Spleen (tissue), 11 donors: Measurements from ENCODE around the gene SEC24D. TPM values are rescaled to one million over a fixed set of nuclear protein-coding genes. Genes with fewer than 3 reads are reported as not detected.

Experiments
- DNase-seq: peaks from one replicate; pipeline ENCODE4 v3.0.0-alpha.2; 2020
- H3K27ac ChIP-seq, 8 donors: fragments of 200-600 bp; sonication (generic) in 7 of 8; 1 replicate in 4 of 8; 2 replicates in 4 of 8; pipeline versions ENCODE4 v1.5.0 to v1.8.0; 2016 to 2021; ENCODE audit warnings: inconsistent platforms in 4 of 8, mild to moderate bottlenecking in 4 of 8, moderate library complexity in 1 of 8
- H3K27me3 ChIP-seq, 7 donors: fragments of 200-600 bp; sonication (generic) in 6 of 7; replicated peaks in 1 of 7; 1 replicate in 4 of 7; 2 replicates in 3 of 7; pipeline versions ENCODE4 v1.5.0 to v1.8.0; 2016 to 2021; ENCODE audit warnings: inconsistent platforms in 3 of 7, mild to moderate bottlenecking in 1 of 7
- H3K36me3 ChIP-seq, 6 donors: fragments of 200-600 bp; sonication (generic) in 5 of 6; 1 replicate in 4 of 6; 2 replicates in 2 of 6; pipeline versions ENCODE4 v1.5.0 to v1.8.0; 2016 to 2021; ENCODE audit warnings: inconsistent platforms in 2 of 6
- H3K4me1 ChIP-seq, 6 donors: fragments of 200-600 bp; sonication (generic) in 5 of 6; 1 replicate in 3 of 6; 2 replicates in 3 of 6; pipeline versions ENCODE4 v1.5.0 to v1.8.0; 2016 to 2021; ENCODE audit warnings: inconsistent platforms in 3 of 6
- H3K4me3 ChIP-seq, 8 donors: fragments of 200-600 bp; sonication (generic) in 7 of 8; 1 replicate in 4 of 8; 2 replicates in 4 of 8; pipeline versions ENCODE4 v1.5.0 to v1.8.0; 2016 to 2021; ENCODE audit warnings: inconsistent platforms in 4 of 8, mild to moderate bottlenecking in 4 of 8, moderate library complexity in 2 of 8
- H3K9me3 ChIP-seq, 8 donors: fragments of 200-600 bp; sonication (generic) in 7 of 8; 1 replicate in 4 of 8; 2 replicates in 4 of 8; pipeline versions ENCODE4 v1.5.0 to v1.8.0; 2016 to 2021; ENCODE audit warnings: inconsistent platforms in 4 of 8
- CTCF ChIP-seq, 11 experiments: fragments of 200-600 bp in 7 of 11; fragments of 450-650 bp in 4 of 11; sonication (generic) in 4 of 11; IDR thresholded peaks in 8 of 11; conservative IDR thresholded peaks in 3 of 11; 1 replicate in 7 of 11; 2 replicates in 4 of 11; pipeline versions ENCODE4 v1.4.0 to v1.8.0; 2016 to 2021; ENCODE audit warnings: antibody characterized with exemption in 11 of 11, inconsistent platforms in 4 of 11, mild to moderate bottlenecking in 1 of 11
- POLR2A ChIP-seq, 3 donors: fragments of 450-650 bp; IDR thresholded peaks; one replicate each; pipeline ENCODE4 v1.5.1; 2017; ENCODE audit warnings: antibody characterized with exemption in 3 of 3, mild to moderate bottlenecking in 1 of 3
- POLR2AphosphoS5 ChIP-seq, 3 donors: sonication (generic); formaldehyde crosslinking; IDR thresholded peaks; one replicate each; pipeline ENCODE4 v1.5.1; 2017; ENCODE audit warnings: antibody characterized with exemption in 3 of 3
- WGBS, 5 donors: extraction: QIAGEN DNeasy Blood & Tissue Kit in 3 of 5; methylation state at CpG; one replicate each; pipeline versions ENCODE4 v1.1.5 to v1.1.7; 2013 to 2018; 5-methylcytosine and 5-hydroxymethylcytosine counted together
- intact Hi-C: fragments of 100-400 bp; cut with DNase I; formaldehyde crosslinking; loops from one replicate; pipeline ENCODE4 v1.15.0; 2023; ENCODE audit warnings: low total_unique reads
- polyA plus RNA-seq, 3 donors: library from polyadenylated mRNA; stranded (reverse); fragments of 200-250 nt; gene quantifications; one replicate each; pipeline ENCODE4 v1.2.1, GENCODE V29; 2013
- total RNA-seq, 7 donors: library from RNA; depleted of rRNA in 3 of 7; stranded (reverse); fragments of >200 nt in 3 of 7; fragmentation: NEBNext Ultra II Directional in 4 of 7; extraction: Animal tissue kit (Norgen Biotek cat#: 25700) in 4 of 7; gene quantifications; one replicate each; pipeline versions ENCODE4 v1.1.0 to v1.2.1, GENCODE V29; 2016 to 2021
- donor health status: healthy with polysubstance abuse.
- donor health status: DM: no; HTN: no; CAD: no; lungs with moderate emphysema.
- donor health status: DM: no; HTN: no; CAD: no.
- donor health status: Bipolar disorder and iron deficiency.
- donor health status: healthy.
- donor health status: DM: no; HTN: no; CAD: no.
- donor health status: DM: yes; HTN: yes; CAD: no.

The SEC24D gene
- total and polyA plus RNA-seq, 10 donors = 5.2 to 75.8 (median 55.2) TPM

GRCh38 chr4:118683513-118683912 is 152.4 kb downstream of the SEC24D start:
- WGBS, 5 donors = 10 to 27% (median 17%) methylated on average over 2 of the region's 2 CpGs
- intact Hi-C loops = loop anchor here (5.0 kb wide), 1 partner anchor 406 kb away; no protein-coding TSS in a partner anchor

GRCh38 chr4:118682928-118683327 is 153.0 kb downstream of the SEC24D start:
- no peak overlapping the region for H3K4me3 ChIP-seq
- DNase-seq = no peak
- peaks cover 0 to 5% (median 2%) of the 10 kb centered on the region in 6 donors for H3K36me3 ChIP-seq
- intact Hi-C loops = loop anchor here (5.0 kb wide), 1 partner anchor 406 kb away; no protein-coding TSS in a partner anchor
- H3K27me3 ChIP-seq = no peaks in the 10 kb centered on the region
- peaks cover 12 to 30% (median 21%) of the 10 kb centered on the region in 6 donors for H3K4me1 ChIP-seq
- H3K9me3 ChIP-seq = no peaks in the 10 kb centered on the region
- 26 to 35% (median 31%) methylated on average over 1 of the region's 1 CpG for WGBS, 5 donors
- TF ChIP-seq CTCF (IDR thresholded peaks at IDR 0.05 in 8 of 11, conservative IDR thresholded peaks at IDR 0.05 in 3 of 11) (peak in 5 of 11 experiments; percentile 16 to 48 (median 22)), POLR2A (IDR thresholded peaks at IDR 0.05) (no peak)
- H3K27ac ChIP-seq = no peak overlapping the region

More at GRCh38 chr4:118683513-118683912, 152.4 kb downstream of the SEC24D start:
- Histone ChIP-seq H3K4me3 (no peak overlapping the region), H3K27ac (no peak overlapping the region), H3K27me3 (no peaks in the 10 kb centered on the region), H3K9me3 (no peaks in the 10 kb centered on the region), H3K36me3 (peaks cover 0 to 11% (median 8%) of the 10 kb centered on the region in 6 donors), H3K4me1 (peaks cover 12 to 33% (median 22%) of the 10 kb centered on the region in 6 donors)
- no peak for TF ChIP-seq CTCF (IDR thresholded peaks at IDR 0.05 in 8 of 11, conservative IDR thresholded peaks at IDR 0.05 in 3 of 11)
- TF ChIP-seq POLR2A (IDR thresholded peaks at IDR 0.05) = no peak
- no peak for TF ChIP-seq POLR2AphosphoS5 (IDR thresholded peaks at IDR 0.05)
- no peak for DNase-seq

- 41 to 81% (median 68%) methylated on average over 1 of the region's 1 CpG for WGBS, 5 donors
- H3K27me3 ChIP-seq = no peaks in the 10 kb centered on the region
- intact Hi-C loops = loop anchor here (5.0 kb wide), 1 partner anchor 404 kb away; no protein-coding TSS in a partner anchor
- H3K36me3 ChIP-seq = no peaks in the 10 kb centered on the region
- no peaks in the 10 kb centered on the region for H3K9me3 ChIP-seq
- H3K27ac ChIP-seq = no peak overlapping the region
- TF ChIP-seq POLR2A (IDR thresholded peaks at IDR 0.05) (no peak), CTCF (IDR thresholded peaks at IDR 0.05 in 8 of 11, conservative IDR thresholded peaks at IDR 0.05 in 3 of 11) (no peak), POLR2AphosphoS5 (IDR thresholded peaks at IDR 0.05) (no peak)
- peaks cover 0 to 9% (median 1%) of the 10 kb centered on the region in 6 donors for H3K4me1 ChIP-seq
- DNase-seq = no peak
- H3K4me3 ChIP-seq = no peak overlapping the region
These were observed 155.1 kb downstream of the SEC24D start for GRCh38 chr4:118680808-118681207.

- H3K36me3 ChIP-seq = no peaks in the 10 kb centered on the region
- WGBS, 5 donors = 84 to 91% (median 87%) methylated on average over 2 of the region's 2 CpGs
- no peak for DNase-seq
- TF ChIP-seq CTCF (IDR thresholded peaks at IDR 0.05 in 8 of 11, conservative IDR thresholded peaks at IDR 0.05 in 3 of 11) (no peak), POLR2A (IDR thresholded peaks at IDR 0.05) (no peak), POLR2AphosphoS5 (IDR thresholded peaks at IDR 0.05) (no peak)
- H3K27me3 ChIP-seq = no peaks in the 10 kb centered on the region
- no peaks in the 10 kb centered on the region for H3K4me1 ChIP-seq
- no peak overlapping the region for H3K4me3 ChIP-seq
- no peaks in the 10 kb centered on the region for H3K9me3 ChIP-seq
- intact Hi-C loops = no loop called here
- H3K27ac ChIP-seq = no peak overlapping the region
These were observed 159.8 kb downstream of the SEC24D start for GRCh38 chr4:118676128-118676527.

Other genes with a start within 250 kb of the SEC24D start
- 10 to 100 TPM; 26.6 to 48.3 (median 40.4) TPM for gene METTL14, start 150.7 kb downstream of the SEC24D start, total RNA-seq
- 10 to 100 TPM in 1 of 3 donors, 1 to 10 TPM in 2; 7.1 to 10.8 (median 7.9) TPM for gene METTL14, start 150.7 kb downstream of the SEC24D start, polyA plus RNA-seq
- gene SYNPO2, start 52.7 kb upstream of the SEC24D start, total RNA-seq = 10 to 100 TPM; 24.7 to 72.1 (median 36.9) TPM
- 1 to 10 TPM; 3.6 to 5.9 (median 4.2) TPM for gene SYNPO2, start 52.7 kb upstream of the SEC24D start, polyA plus RNA-seq